ENCODE results near the gene ABHD2. TPM values are rescaled to one million over a fixed set of nuclear protein-coding genes. Genes with fewer than 3 reads are reported as not detected.

The ABHD2 gene
- total and polyA plus RNA-seq, 9 of the 15 experiments (the other 6 are each of a cell fraction or from before 2014, with no cell fraction given): 16.9 to 99.8 (median 47.5) TPM

DNA sequence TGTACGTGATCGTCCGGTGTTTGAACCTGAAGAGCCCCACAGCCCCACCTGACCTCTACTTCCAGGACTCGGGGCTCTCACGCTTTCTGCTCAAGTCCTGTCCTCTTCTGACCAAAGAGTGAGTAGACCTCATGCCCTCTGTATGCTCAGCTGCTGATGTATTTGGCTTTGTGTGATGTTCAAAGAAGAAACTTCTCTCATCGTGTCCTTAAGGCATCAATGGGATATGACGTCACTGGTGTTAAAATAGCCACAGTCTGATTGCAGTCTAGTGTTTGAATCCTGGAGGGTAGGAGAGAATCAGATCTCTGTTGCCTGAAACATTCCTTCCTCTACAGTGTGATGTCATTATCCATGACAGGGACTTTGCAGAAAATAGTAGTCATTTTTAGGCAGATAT lies 28.1 kb downstream of the ABHD2 start:
- ATAC-seq: no peak
- Histone ChIP-seq H3K4me2 (ENCODE audit: insufficient read depth, low read length) (no peak overlapping the region), H4K20me1 (replicated peaks; ENCODE audit: control insufficient read depth, insufficient read depth, low read length) (no peaks in the 10 kb centered on the region), H3K9me1 (ENCODE audit: control insufficient read depth, insufficient read depth, low read length) (no peaks in the 10 kb centered on the region), H3K4me1 (replicated peaks in 1 of 2; ENCODE audit: control insufficient read depth in 2 of 2, insufficient read depth in 2 of 2, low read length in 2 of 2) (peaks cover 0 to 13% of the 10 kb centered on the region in 2 experiments; a peak in 4 of 5 replicates), H3K4me3 (no peak overlapping the region), H3K36me3 (ENCODE audit: control insufficient read depth, insufficient read depth, low read length) (peaks cover 79% of the 10 kb centered on the region), H3K27ac (ENCODE audit: extremely low read depth, low read depth, low read length) (no peak overlapping the region), H2AFZ (ENCODE audit: low read depth, low read length) (no peak overlapping the region), H3K9ac (ENCODE audit: insufficient read depth in 1 of 2, low read depth in 2 of 2, low read length in 2 of 2) (no peak overlapping the region; a peak in 1 of 4 replicates), H3K27me3 (ENCODE audit: control insufficient read depth in 2 of 2, insufficient read depth in 2 of 2, low read length in 2 of 2) (no peaks in the 10 kb centered on the region), H3K9me3 (replicated peaks; ENCODE audit: control insufficient read depth, insufficient read depth, low read depth, low read length) (no peaks in the 10 kb centered on the region), H3K79me2 (ENCODE audit: control insufficient read depth, insufficient read depth, low read length) (peaks cover 36% of the 10 kb centered on the region)
- POLR2A ChIA-PET: interaction anchor here (0.9 to 4.0 kb wide), 3 partner anchors 8 to 27 kb away, joined by 3 to 11 read pairs (median 4); no protein-coding TSS in a partner anchor
- BruUV-seq (replicated peaks): no TSS peak
- 91% methylated on average over 7 of the region's 7 CpGs for WGBS (ENCODE audit: insufficient coverage, low coverage, missing lambda C conversion rate)
- CTCF ChIA-PET (ENCODE audit: low intra/inter-chr PET ratio): interaction anchor here (0.6 kb wide), 1 partner anchor 32 kb away, joined by 3 read pairs; no protein-coding TSS in a partner anchor
- in situ Hi-C loops (cut with MboI): no loop called here
- no peak for DNase-seq (ENCODE audit: extremely low read depth in 1 of 4, low spot score in 3 of 4)
- no peak for FAIRE-seq
- intact Hi-C loops (cut with micrococcal nuclease): no loop called here
- TF ChIP-seq, protein P1, sequence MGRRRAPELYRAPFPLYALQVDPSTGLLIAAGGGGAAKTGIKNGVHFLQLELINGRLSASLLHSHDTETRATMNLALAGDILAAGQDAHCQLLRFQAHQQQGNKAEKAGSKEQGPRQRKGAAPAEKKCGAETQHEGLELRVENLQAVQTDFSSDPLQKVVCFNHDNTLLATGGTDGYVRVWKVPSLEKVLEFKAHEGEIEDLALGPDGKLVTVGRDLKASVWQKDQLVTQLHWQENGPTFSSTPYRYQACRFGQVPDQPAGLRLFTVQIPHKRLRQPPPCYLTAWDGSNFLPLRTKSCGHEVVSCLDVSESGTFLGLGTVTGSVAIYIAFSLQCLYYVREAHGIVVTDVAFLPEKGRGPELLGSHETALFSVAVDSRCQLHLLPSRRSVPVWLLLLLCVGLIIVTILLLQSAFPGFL (CRISPR knock-in tag; IDR thresholded peaks at IDR 0.05): no peak
- no peak for TF ChIP-seq NFIC (IDR thresholded peaks at IDR 0.05)
- TF ChIP-seq, protein P2, sequence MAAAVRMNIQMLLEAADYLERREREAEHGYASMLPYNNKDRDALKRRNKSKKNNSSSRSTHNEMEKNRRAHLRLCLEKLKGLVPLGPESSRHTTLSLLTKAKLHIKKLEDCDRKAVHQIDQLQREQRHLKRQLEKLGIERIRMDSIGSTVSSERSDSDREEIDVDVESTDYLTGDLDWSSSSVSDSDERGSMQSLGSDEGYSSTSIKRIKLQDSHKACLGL (CRISPR knock-in tag; IDR thresholded peaks at IDR 0.05; ENCODE audit: borderline replicate concordance, poor library complexity, severe bottlenecking): no peak
- no peak for TF ChIP-seq KDM5B (IDR thresholded peaks at IDR 0.05; ENCODE audit: insufficient replicate concordance, low read depth, low read length)
- TF ChIP-seq, protein P3, sequence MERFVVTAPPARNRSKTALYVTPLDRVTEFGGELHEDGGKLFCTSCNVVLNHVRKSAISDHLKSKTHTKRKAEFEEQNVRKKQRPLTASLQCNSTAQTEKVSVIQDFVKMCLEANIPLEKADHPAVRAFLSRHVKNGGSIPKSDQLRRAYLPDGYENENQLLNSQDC (CRISPR knock-in tag; IDR thresholded peaks at IDR 0.05): no peak
- TF ChIP-seq, protein P4, sequence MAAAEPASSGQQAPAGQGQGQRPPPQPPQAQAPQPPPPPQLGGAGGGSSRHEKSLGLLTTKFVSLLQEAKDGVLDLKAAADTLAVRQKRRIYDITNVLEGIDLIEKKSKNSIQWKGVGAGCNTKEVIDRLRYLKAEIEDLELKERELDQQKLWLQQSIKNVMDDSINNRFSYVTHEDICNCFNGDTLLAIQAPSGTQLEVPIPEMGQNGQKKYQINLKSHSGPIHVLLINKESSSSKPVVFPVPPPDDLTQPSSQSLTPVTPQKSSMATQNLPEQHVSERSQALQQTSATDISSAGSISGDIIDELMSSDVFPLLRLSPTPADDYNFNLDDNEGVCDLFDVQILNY (CRISPR knock-in tag; IDR thresholded peaks at IDR 0.05): no peak
- TF ChIP-seq ZZZ3 (IDR thresholded peaks at IDR 0.05): no peak
- no peak for TF ChIP-seq FOXK2 (conservative IDR thresholded peaks at IDR 0.05 in 1 of 2, IDR thresholded peaks at IDR 0.05 in 1 of 2; ENCODE audit: low read depth in 2 of 2)
- no peak for TF ChIP-seq CHD1 (IDR thresholded peaks at IDR 0.05; ENCODE audit: low read length)
- no peak for TF ChIP-seq CHD2 (IDR thresholded peaks at IDR 0.05; ENCODE audit: low read depth, low read length)
- TF ChIP-seq, protein P5, sequence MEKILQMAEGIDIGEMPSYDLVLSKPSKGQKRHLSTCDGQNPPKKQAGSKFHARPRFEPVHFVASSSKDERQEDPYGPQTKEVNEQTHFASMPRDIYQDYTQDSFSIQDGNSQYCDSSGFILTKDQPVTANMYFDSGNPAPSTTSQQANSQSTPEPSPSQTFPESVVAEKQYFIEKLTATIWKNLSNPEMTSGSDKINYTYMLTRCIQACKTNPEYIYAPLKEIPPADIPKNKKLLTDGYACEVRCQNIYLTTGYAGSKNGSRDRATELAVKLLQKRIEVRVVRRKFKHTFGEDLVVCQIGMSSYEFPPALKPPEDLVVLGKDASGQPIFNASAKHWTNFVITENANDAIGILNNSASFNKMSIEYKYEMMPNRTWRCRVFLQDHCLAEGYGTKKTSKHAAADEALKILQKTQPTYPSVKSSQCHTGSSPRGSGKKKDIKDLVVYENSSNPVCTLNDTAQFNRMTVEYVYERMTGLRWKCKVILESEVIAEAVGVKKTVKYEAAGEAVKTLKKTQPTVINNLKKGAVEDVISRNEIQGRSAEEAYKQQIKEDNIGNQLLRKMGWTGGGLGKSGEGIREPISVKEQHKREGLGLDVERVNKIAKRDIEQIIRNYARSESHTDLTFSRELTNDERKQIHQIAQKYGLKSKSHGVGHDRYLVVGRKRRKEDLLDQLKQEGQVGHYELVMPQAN (IDR thresholded peaks at IDR 0.05; ENCODE audit: borderline replicate concordance): no peak
- TF ChIP-seq, protein P6, sequence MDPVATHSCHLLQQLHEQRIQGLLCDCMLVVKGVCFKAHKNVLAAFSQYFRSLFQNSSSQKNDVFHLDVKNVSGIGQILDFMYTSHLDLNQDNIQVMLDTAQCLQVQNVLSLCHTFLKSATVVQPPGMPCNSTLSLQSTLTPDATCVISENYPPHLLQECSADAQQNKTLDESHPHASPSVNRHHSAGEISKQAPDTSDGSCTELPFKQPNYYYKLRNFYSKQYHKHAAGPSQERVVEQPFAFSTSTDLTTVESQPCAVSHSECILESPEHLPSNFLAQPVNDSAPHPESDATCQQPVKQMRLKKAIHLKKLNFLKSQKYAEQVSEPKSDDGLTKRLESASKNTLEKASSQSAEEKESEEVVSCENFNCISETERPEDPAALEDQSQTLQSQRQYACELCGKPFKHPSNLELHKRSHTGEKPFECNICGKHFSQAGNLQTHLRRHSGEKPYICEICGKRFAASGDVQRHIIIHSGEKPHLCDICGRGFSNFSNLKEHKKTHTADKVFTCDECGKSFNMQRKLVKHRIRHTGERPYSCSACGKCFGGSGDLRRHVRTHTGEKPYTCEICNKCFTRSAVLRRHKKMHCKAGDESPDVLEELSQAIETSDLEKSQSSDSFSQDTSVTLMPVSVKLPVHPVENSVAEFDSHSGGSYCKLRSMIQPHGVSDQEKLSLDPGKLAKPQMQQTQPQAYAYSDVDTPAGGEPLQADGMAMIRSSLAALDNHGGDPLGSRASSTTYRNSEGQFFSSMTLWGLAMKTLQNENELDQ (CRISPR knock-in tag; IDR thresholded peaks at IDR 0.05; ENCODE audit: borderline replicate concordance): no peak
